AG08396 (cell line): Measurements from ENCODE around the gene RALGDS.
"Not testable (repeated sequence)": the region's sequence is repeated elsewhere in the genome, so short reads cannot be mapped to it uniquely, and the experiment has no call there.

Source experiments
- DNase-seq: peaks from one replicate; pipeline ENCODE4 v3.0.0; 2012; ENCODE audit warnings: low spot score, mixed read lengths

RALGDS gene

GRCh38 chr9:133106511-133107244 lies 14.4 kb downstream of the RALGDS start:
- no peak for DNase-seq

DNA sequence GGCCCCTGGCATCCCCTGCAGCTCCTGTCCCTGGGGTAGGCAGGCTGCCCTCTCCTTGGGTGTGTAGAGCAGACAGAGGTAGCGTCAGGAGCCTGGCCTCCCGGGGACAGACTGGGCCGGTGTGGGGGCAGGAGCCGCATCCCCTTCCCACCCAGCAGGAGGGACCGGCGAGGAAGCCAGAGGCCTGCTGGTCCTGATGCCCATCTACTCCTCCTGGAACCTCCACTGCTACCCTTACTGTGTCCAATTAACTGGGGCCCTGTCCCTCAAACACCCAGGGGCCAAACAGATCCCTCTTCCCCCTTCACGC lies 15.6 kb downstream of the RALGDS start:
- no peak for DNase-seq

DNA sequence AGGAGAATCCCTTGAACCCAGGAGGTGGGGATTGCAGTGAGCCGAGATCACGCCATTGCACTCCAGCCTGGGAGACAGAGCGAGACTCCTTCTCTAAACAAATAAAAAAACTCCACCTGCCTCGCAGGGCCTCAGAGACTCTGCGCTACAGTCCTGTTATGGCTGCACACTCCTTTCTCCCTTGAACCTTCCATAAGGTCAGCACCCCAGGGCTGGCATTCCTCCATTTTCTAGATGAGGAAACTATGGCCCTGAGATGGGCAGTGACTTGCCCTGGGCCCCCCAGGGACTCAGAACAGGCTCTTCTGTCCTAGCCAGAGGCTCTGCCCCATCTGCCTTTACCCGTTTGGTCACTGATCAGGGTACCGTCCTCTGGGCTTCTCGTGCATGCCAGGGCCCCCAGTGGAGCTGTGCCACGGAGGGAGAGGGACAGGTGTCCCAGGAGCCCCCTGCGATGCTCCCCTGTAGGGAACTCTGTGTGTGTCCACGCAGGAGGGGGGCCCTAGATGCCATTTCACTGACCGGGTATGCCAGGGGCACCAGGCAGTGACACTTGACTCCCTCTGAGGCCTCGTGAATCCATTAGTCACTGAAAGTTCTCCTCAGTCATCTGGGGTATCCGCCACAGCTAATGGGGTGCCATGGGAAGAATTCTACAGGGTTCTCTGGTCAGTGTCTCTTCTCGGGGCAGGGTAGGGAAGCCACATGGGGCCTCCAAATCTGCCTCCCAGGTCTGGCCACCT lies 16.2 kb downstream of the RALGDS start:
- DNase-seq, result no peak

DNA sequence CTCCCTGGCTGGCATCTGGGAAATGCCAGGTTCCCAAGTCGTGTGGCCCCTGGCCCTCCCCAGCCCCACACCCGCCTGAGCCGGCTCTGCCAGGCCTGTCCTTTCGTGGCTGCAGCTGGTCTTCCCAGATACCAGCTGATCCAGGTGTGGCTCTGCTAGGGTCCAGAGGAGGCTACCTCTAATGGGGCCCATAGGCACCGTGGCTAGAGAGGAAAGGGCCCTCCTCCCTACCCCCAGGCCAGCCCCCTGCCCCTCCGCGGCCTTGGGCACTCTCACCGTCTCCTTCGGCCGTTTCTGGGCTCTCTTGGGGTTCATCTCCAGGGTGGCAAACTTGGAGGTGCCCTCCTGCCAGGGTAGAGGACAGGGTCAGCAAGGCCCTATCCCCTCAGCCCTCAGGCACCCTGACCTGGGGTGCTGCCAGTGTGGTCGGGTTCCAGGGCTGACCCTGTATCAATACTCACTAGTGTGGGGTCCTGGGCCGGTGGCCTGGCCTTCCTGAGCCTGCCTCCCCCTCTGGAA lies 17.0 kb downstream of the RALGDS start:
- DNase-seq, result no peak

DNA sequence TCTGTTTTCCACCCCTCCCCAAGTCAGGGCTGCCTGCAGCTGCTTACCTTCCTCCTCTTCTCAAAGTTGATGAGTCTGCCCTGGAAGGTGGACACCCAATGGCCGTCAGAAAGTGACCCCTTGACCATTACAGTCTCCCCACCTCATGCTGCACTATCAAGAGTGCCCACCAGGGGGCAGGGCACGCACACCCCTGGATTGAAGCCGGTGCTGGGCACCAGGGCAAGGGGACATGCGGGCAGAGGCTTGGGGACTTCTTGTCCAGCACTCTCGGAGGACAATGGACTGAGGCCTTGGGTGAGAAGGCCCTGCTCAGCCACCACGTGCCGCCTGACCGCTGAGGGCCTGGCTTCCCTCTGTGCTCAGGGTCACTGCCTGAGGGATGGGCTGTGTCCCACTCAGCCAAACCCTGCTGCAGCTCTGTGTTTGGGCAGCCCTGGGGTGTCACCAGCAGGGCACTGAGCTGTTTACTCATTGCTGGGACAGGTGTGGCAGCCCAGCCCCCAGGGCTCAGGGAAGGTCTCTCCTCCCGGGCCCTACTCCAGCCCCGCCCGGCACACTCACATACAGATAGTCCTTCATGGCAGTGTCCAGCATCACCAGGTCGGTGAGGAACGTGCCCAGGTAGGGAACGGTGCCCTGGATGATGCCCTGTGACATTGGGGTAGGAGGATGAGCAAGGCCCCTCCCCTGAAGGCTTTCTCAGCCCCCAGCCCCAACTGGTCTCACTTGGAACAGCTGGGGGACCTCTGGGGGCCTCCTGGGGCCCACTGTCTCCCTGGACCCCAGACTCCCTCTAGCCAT lies 17.7 kb downstream of the RALGDS start:
- DNase-seq, result peak; percentile 79

DNA sequence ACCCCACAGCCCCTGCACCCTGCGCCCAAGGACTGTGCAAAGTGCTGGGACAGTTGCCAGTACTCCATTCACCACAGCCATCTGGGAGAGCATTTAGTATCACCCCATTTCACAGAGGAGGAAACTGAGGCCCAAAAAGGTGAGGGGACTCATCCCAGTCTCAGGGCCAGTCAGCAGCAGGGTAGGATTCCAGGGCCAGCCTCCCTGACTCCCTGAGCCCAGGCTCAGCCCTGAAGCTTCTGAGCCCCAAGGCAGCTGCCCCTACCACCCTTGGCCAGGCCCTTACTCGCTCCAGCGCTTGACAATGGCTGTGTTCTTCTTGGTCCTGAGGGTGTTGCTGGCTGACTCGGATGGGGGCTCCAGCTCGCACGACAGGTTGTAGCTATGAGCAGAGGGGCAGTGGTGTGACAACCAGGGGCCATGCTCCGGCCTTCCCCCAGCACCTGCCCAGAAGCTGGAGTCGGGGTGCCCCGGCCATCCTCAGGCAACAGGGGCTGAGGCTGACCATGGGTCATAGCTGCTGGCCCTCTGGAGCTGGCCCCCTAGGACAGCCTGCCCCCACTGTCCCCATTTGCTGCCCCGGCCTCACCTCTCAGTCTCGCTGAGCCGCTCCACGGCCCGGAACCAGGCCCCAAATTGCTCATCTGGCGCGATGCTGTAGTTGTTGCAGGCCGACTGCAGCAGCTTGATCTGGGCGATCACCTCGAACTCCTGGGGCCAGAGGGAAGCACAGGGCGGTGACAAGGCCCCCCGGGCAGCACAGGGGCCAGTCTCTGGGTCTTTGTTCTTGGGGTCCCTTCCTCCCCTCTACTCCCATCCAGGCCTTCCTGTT lies 18.6 kb downstream of the RALGDS start:
- no peak for DNase-seq

GRCh38 chr9:133101356-133102189 lies 19.5 kb downstream of the RALGDS start:
- no peak for DNase-seq

GRCh38 chr9:133100506-133101355 lies 20.3 kb downstream of the RALGDS start:
- no peak for DNase-seq

- DNase-seq, result no peak
Observed at GRCh38 chr9:133099726-133100505, 21.1 kb downstream of the RALGDS start.

DNA sequence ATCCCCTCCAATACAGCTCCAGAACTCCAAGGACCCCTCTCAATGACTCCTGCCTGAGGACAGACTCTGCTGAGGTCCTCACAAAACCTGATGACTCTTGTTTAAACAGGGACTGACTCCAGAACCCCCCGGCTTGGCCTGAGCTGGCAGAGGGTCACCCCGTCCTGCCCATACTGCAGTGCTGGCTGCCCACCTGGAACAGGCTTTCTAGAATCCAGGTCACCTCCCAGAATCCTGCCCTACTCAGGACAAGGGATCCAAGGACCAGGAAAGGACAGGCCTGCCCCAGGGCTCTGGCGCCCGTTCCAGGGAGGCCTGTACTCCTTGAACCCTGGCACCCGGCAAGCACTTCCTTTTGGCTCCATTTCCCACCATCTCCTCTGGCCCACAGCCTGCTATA lies 22.2 kb downstream of the RALGDS start:
- DNase-seq, result no peak

DNA sequence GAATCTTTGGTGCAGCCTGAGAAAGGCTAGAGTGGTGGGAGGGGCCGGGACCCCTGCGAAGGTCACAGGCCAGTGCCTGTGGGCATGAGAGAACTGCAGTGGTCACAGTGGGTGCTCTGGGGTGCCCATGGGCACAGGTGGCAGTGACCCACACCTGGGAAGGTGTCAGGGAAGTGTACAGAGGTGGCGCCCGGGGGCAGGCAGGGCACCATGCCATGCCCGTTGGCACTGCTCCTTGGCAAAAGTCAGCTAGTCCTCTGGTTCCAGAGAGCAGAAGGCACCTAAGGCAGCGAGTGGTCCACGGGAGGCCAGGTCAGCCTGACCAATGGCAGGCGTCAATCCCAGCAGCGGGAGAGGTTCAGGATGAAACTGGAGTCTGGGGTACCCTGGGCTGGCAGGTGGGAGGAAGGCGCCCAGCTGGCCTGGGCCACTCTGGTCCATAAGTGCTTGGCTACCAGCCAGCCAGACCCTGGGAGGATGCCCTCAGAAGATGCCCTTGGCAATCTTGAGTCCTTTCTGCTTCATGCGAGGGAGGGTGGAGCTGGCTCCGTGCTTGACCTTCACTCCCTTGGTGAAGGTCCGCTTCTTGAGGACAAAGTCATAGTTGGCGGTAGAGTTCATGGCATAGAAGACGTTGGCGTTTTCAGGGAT lies 22.8 kb downstream of the RALGDS start:
- no peak for DNase-seq

- no peak for DNase-seq
Observed at GRCh38 chr9:133094842-133095393, 26.1 kb downstream of the RALGDS start.

DNA sequence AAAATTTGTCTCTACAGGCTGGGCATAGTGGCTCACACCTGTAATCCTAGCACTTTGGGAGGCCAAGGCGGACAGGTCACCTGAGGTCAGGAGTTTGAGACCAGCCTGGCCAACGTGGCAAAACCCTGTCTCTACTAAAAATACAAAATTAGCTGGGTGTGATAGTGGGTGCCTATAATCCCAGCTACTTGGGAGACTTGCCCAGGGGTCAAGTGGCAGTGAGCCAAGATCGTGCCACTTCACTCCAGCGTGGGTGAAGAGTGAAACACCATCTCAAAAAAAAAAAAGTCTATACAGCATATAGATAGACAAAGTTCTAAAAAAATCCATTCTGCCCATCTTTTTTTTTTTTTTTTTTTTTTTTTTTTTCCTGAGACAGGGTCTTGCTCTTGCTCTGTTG lies 26.7 kb downstream of the RALGDS start:
- not testable (repeated sequence) for DNase-seq

GRCh38 chr9:133090752-133091385 lies 30.2 kb downstream of the RALGDS start:
- DNase-seq, result no peak

- DNase-seq, result no peak
Observed at GRCh38 chr9:133090187-133090586, 30.9 kb downstream of the RALGDS start.

- no peak for DNase-seq
Observed at GRCh38 chr9:133089271-133089671, 31.8 kb downstream of the RALGDS start.

- DNase-seq, result no peak
Observed at GRCh38 chr9:133088756-133089155, 32.3 kb downstream of the RALGDS start.
